HEK293 (cell line): Measurements from ENCODE around the gene NCKAP5.

Experiments used
- REPIN1 ChIP-seq: fragments of 450-650 bp; formaldehyde crosslinking; IDR thresholded peaks from 2 replicates; pipeline ENCODE4 v1.5.1; 2017; ENCODE audit warnings: missing biosample characterization, missing genetic modification characterization, low read depth
- TCF7L2 ChIP-seq: IDR thresholded peaks from 2 replicates; pipeline ENCODE4 v1.6.1; 2011; ENCODE audit warnings: low read depth, mild to moderate bottlenecking, inconsistent platforms, low read length, moderate library complexity, borderline replicate concordance
- YY1 ChIP-seq: fragments of 450-650 bp; formaldehyde crosslinking; IDR thresholded peaks from 2 replicates; pipeline ENCODE4 v1.5.1; 2018; ENCODE audit warnings: missing biosample characterization, missing genetic modification characterization
- ZNF239 ChIP-seq: fragments of 450-650 bp; formaldehyde crosslinking; IDR thresholded peaks from 2 replicates; pipeline ENCODE4 v1.5.1; 2016; ENCODE audit warnings: missing biosample characterization, missing genetic modification characterization
- ZNF404 ChIP-seq: fragments of 450-650 bp; formaldehyde crosslinking; IDR thresholded peaks from 2 replicates; pipeline ENCODE4 v1.5.1; 2017; ENCODE audit warnings: missing biosample characterization, missing genetic modification characterization
- ZNF423 ChIP-seq: fragments of 450-650 bp; formaldehyde crosslinking; IDR thresholded peaks from 2 replicates; pipeline ENCODE4 v1.5.1; 2016; ENCODE audit warnings: missing biosample characterization, missing genetic modification characterization
- ZNF747 ChIP-seq: fragments of 450-650 bp; formaldehyde crosslinking; IDR thresholded peaks from 2 replicates; pipeline ENCODE4 v1.5.1; 2016; ENCODE audit warnings: missing biosample characterization, missing genetic modification characterization
- TF ChIP-seq, protein P1 (sequence below): fragments of 450-650 bp; formaldehyde crosslinking; IDR thresholded peaks from 2 replicates; pipeline ENCODE4 v1.5.1; 2016; ENCODE audit warnings: missing biosample characterization, missing genetic modification characterization
- TF ChIP-seq, protein P2 (sequence below): fragments of 450-650 bp; formaldehyde crosslinking; IDR thresholded peaks from 2 replicates; pipeline ENCODE4 v1.5.1; 2016; ENCODE audit warnings: missing biosample characterization, missing genetic modification characterization
- TF ChIP-seq, protein P3 (sequence below): fragments of 450-650 bp; formaldehyde crosslinking; IDR thresholded peaks from 2 replicates; pipeline ENCODE4 v1.5.1; 2016; ENCODE audit warnings: missing biosample characterization, missing genetic modification characterization
- TF ChIP-seq, protein P4 (sequence below): fragments of 450-650 bp; formaldehyde crosslinking; IDR thresholded peaks from 2 replicates; pipeline ENCODE4 v1.5.1; 2017; ENCODE audit warnings: missing biosample characterization, missing genetic modification characterization

DNA sequence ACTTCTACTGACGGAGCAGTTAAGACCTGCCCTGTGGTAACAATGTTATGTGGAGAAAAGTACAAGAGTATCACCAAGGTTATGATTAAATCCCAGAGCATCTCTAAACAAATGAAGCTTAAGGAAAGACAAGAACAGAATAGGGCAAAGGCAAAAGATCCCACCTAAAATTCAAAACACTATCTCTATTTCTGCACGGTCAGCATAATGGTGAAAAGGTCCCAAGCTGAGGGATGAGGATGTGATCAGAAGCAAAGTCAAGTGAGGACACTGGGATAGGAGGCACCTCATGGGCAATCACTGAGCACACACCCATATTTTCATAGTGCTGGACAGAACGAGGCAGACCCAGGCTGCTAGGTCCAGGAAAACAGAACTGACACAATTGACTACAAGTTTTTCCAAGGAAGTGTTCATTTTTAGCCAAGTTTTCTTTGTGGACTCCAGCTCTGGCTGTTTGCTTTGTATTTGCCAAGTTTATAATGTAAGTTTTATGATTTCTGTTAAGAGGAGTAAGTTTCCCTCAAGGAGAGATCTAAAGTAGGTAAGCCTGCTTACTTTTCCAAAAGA is 77.8 kb downstream of the NCKAP5 start:
- TF ChIP-seq, protein P1, sequence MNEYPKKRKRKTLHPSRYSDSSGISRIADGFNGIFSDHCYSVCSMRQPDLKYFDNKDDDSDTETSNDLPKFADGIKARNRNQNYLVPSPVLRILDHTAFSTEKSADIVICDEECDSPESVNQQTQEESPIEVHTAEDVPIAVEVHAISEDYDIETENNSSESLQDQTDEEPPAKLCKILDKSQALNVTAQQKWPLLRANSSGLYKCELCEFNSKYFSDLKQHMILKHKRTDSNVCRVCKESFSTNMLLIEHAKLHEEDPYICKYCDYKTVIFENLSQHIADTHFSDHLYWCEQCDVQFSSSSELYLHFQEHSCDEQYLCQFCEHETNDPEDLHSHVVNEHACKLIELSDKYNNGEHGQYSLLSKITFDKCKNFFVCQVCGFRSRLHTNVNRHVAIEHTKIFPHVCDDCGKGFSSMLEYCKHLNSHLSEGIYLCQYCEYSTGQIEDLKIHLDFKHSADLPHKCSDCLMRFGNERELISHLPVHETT (tag by site-specific recombination) = no peak
- TF ChIP-seq, protein P2, sequence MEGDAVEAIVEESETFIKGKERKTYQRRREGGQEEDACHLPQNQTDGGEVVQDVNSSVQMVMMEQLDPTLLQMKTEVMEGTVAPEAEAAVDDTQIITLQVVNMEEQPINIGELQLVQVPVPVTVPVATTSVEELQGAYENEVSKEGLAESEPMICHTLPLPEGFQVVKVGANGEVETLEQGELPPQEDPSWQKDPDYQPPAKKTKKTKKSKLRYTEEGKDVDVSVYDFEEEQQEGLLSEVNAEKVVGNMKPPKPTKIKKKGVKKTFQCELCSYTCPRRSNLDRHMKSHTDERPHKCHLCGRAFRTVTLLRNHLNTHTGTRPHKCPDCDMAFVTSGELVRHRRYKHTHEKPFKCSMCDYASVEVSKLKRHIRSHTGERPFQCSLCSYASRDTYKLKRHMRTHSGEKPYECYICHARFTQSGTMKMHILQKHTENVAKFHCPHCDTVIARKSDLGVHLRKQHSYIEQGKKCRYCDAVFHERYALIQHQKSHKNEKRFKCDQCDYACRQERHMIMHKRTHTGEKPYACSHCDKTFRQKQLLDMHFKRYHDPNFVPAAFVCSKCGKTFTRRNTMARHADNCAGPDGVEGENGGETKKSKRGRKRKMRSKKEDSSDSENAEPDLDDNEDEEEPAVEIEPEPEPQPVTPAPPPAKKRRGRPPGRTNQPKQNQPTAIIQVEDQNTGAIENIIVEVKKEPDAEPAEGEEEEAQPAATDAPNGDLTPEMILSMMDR (tag by site-specific recombination) = no peak
- no peak for TF ChIP-seq ZNF404 (tag by site-specific recombination)
- TF ChIP-seq, protein P3, sequence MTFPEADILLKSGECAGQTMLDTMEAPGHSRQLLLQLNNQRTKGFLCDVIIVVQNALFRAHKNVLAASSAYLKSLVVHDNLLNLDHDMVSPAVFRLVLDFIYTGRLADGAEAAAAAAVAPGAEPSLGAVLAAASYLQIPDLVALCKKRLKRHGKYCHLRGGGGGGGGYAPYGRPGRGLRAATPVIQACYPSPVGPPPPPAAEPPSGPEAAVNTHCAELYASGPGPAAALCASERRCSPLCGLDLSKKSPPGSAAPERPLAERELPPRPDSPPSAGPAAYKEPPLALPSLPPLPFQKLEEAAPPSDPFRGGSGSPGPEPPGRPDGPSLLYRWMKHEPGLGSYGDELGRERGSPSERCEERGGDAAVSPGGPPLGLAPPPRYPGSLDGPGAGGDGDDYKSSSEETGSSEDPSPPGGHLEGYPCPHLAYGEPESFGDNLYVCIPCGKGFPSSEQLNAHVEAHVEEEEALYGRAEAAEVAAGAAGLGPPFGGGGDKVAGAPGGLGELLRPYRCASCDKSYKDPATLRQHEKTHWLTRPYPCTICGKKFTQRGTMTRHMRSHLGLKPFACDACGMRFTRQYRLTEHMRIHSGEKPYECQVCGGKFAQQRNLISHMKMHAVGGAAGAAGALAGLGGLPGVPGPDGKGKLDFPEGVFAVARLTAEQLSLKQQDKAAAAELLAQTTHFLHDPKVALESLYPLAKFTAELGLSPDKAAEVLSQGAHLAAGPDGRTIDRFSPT (tag by site-specific recombination) = no peak
- TF ChIP-seq, protein P4, sequence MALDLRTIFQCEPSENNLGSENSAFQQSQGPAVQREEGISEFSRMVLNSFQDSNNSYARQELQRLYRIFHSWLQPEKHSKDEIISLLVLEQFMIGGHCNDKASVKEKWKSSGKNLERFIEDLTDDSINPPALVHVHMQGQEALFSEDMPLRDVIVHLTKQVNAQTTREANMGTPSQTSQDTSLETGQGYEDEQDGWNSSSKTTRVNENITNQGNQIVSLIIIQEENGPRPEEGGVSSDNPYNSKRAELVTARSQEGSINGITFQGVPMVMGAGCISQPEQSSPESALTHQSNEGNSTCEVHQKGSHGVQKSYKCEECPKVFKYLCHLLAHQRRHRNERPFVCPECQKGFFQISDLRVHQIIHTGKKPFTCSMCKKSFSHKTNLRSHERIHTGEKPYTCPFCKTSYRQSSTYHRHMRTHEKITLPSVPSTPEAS = no peak
- no peak for TF ChIP-seq YY1 (tag by site-specific recombination)
- no peak for TF ChIP-seq TCF7L2
- TF ChIP-seq REPIN1 (tag by site-specific recombination) = no peak
- no peak for TF ChIP-seq ZNF747
- TF ChIP-seq ZNF239 = no peak
- no peak for TF ChIP-seq ZNF423
